Activated naive CD4-positive, alpha-beta T cell treated with anti-CD3 and anti-CD28 coated beads, Interleukin-2, amount 50 U/mL, for 16 hours (primary cell): ENCODE data around the gene SLC2A4.
A peak's percentile ranks its signal among the peaks of the same experiment; 100 is the strongest.

ENCODE experiments used
- DNase-seq: peaks from one replicate; pipeline ENCODE4 v3.0.0-alpha.2; 2020

The SLC2A4 gene

DNA sequence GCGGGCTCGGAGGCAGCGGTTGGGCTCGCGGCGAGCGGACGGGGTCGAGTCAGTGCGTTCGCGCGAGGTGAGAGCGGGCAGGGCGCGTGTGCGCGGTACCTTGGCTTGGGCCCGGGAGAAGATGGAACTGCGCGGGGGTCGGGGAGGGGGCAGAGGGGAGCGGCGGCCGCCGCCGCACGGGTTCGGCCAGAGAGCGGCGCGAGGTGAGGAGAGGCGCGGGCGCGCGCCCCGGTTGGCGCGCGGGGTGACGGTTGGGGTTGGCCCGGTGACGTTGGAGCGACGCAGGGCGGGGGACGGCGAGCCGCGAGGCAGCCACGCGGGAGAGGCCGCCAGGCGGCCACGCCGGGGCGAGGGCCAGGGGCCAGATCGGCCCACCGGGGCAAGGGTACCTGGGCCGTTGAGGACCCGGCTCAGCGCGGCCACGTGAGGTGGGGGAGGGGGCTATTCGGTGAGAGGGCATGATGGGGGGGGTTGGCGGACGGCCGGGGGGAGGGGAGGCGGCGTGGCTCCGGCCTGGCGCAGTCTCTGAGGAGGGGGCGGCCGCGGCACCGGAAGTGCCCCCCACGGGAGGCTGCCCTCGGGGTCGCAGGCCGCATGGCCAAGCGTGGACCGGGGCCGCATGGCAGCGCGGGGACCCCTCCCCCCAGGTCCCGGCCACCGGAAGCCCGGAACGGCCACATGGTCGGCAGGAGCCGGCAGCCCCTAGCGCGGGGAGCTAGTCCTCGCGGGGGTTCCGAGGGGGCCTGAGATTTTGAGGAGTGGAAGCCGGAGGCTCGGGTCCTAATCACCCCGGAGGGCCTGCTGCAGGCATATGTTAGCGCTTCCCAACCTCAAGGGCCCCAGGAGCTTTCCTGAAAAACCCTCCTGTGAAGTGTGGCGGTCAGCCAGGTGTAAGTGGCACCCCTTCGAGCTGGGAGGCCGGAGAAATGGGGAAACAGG is 26.4 kb downstream of the SLC2A4 start:
- DNase-seq, result peak; percentile 57

GRCh38 chr17:7308625-7309433 is 27.3 kb downstream of the SLC2A4 start:
- peak; percentile 86 for DNase-seq

DNA sequence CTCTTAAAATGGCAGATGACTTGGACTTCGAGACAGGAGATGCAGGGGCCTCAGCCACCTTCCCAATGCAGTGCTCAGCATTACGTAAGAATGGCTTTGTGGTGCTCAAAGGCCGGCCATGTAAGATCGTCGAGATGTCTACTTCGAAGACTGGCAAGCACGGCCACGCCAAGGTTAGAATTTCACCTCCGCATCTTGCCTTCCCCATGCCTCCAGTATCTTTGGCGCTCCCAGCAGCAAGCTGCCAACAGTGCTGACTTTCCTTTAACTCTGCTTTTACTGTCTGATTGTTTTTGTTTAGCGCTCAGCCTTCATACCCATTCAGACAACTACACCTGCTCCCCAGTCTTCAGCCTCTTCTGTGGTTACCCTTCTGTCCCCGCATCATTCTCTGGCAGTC is 28.1 kb downstream of the SLC2A4 start:
- DNase-seq, result no peak

DNA sequence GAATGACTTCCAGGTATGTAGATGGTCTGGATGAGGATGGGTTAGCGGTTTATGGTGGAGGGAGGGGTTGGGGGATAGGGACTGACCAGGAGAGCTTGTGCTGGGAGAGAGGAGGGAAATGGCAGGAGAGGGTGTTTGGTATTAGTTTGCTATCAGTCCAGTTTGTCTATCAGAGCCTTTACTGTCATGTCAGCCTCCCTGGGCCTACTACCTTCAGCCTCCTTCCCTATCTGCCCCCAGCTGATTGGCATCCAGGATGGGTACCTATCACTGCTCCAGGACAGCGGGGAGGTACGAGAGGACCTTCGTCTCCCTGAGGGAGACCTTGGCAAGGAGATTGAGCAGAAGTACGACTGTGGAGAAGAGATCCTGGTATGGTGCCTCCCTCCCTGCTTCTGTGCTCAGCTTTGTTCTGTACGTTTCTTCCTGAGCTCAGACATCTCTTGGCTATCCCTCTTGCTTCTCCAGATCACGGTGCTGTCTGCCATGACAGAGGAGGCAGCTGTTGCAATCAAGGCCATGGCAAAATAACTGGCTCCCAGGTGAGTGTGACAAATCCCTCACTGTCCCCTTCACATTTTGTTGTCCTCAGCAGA is 29.7 kb downstream of the SLC2A4 start:
- DNase-seq, result no peak

- no peak for DNase-seq
These were observed 31.0 kb downstream of the SLC2A4 start for GRCh38 chr17:7312432-7313087.

GRCh38 chr17:7313088-7313889 is 31.8 kb downstream of the SLC2A4 start:
- peak; percentile 32 for DNase-seq

DNA sequence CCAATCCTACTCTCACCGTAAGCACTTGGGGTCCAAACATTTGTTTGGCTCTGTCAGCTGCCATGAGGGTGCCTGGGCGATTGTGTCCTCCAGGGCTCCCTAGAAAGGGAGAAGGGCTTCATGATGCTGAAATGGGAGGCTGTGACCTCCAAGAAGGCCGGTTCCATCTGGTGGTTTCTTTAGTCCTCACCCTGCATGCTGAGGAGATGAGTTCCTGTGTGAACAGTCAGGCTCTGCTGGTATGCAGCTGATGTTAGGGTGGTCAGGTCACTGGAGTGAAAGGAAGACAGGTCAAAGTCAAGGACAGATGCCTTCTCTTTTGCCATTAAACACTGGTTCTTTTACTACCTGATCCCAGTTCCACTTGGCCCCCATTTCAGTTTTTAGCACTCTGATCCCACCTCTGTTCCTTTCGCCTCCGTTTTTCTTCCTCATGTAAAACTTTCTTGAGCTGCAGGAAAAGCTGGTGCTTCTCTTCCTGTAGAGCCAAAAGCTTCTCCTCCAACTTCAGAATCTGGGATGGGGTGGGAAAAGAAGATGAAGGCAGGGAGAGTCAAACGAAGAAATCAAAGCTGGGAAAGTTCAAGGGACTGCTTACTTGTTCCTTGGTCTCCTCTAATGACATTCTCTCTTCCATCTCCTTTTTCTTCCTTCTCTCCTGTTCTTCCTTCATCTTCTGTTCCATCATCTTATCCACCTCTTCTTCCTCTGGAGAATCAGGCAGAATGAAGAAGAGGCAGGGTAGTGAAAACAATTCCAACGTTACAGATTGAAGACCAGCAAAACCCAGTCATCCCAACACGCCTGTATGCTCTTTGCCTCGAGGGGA is 32.6 kb downstream of the SLC2A4 start:
- DNase-seq, result peak; percentile 28

DNA sequence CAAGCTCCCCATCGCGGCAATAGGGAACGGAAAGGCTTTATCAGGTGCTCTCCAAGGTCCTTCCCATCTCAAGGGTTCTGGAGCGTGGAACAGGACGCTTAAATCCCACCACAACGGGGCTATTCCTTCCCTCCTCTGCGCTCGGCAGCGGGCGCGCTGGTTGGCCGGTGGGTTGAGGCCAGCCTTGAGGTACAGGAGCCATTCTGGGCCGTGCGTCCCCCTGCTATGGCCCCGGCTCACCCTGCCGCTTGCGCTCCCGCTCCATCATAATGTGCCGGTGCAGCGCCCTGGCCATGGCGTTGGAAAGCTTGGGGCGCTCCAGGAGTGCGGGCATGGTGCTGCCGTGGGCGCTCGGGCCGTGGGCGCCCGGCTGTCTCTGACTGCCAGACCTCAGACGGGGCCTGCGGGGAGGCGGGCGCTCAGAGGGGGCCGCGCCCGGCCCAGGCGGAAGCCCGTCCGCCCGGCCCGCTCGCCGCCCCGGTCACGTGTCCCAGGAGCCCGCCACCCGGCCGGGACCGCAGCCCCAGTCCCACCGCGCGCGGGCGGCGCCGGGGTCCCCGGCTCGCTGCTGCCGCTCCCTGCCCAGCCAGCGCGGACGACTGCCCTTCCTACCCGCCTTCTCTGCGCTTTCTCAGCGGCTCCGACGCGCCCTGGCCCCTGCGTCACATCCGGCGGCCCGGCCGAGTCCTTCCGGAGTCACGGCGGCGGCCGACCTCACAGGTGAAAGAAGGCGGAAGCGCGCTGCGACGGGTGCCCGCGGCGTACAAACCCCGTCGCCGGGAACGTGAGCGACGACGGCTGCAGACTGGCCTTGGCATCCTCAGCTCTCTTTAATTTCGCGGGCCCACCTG is 33.4 kb downstream of the SLC2A4 start, which contains the start of gene GPS2:
Gene GPS2, minus strand, starts transcription at position 642 of the 851 bp plus-strand sequence. Its CDS starts 308 bp downstream, at position 334.
- peak; percentile 94 for DNase-seq

GRCh38 chr17:7315570-7316235 is 34.2 kb downstream of the SLC2A4 start:
- DNase-seq, result no peak

DNA sequence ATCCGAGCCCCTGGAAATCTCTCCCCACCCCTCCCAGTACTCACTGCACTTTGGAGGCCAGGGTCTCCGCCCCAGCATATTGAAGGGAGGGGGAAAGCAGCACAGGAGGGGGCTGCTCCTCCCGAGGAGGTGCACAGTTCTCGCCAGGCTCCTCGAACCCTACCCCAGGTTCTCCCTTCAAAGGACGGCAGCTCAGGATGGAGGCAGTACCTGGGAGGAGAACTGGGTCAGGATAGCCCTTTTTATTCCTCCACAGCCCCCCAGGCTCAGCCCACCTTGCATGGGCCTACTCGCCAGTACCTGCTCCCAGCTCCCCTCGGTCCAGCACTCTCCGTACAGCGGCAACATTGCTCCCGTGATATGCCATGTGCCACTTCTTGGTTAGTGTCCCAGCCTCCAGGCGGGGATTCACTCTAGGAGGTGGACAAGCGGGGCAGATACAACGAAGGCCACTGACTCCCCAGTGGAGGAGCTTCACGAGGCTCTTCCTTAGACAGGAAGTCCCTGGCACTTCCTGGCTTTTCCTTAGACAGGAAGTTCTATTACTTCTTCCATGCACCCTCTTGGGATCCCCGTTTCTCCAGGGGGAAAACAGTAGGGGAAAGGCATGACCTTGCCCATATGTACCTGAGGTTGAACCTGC is 35.8 kb downstream of the SLC2A4 start:
- no peak for DNase-seq

- no peak for DNase-seq
These were observed 36.8 kb downstream of the SLC2A4 start for GRCh38 chr17:7318121-7318860.

- no peak for DNase-seq
These were observed 39.9 kb downstream of the SLC2A4 start for GRCh38 chr17:7321466-7321865.

GRCh38 chr17:7322520-7323194 is 41.1 kb downstream of the SLC2A4 start:
- DNase-seq, result no peak

DNA sequence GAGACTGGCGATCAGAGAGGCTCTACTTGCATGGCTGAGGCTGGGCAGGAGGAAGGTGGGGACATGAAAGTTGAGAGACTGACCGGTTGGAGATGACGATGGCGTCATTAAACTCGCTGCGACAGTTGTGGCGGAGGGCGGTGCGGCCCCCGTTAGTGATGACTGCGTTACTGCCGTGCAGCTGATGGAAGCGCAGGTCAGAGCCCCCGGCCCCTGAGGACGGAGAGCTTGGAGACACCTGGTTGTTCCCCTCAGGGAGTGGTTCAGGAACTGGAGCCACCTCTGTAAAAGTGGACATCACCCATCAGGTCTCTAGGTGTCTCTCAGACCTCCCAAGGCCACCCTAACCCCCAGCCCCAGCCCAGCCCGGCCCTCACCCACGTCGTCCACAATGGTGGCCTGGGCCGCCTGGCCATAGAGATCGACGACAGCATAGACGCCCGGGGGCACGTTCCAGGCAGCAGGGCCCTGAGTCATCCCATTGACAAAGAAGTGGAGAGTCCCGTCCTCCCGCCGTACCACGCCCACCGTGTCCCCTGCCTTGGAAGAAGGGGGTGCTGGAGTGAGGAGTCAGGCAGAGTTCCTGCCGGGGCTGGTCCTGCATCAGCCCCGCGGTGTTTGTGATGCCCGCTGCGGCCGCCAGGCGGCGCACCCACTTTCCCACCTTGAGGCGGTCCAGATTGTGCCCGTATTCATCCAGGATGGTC is 42.4 kb downstream of the SLC2A4 start:
- peak; percentile 64 for DNase-seq

DNA sequence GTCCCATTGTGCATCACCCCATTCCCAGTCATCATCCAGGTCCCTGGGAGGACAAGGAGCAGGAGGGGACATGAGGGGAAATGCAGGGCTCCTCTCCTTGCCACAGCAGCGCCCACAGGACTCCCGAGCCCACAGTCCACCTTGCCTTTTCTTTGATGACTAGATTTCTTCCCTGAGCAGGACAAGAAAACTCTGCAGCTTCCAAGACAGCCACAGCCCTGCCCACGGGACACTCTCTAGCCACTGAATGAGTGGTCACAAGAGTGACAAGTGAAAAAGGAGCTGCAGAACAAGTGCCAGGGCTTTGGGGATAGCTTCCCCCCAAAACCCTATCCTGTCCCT is 42.9 kb downstream of the SLC2A4 start:
- DNase-seq, result no peak

GRCh38 chr17:7325031-7325528 is 43.6 kb downstream of the SLC2A4 start:
- DNase-seq, result no peak

- no peak for DNase-seq
These were observed 44.7 kb downstream of the SLC2A4 start for GRCh38 chr17:7326186-7326585.
